GM10847 (cell line): ENCODE measurements around the gene PLEKHM3.

Experiments used
- POLR2A ChIP-seq: IDR thresholded peaks from 2 replicates; pipeline ENCODE4 v1.6.1; 2011; ENCODE audit not compliant: insufficient read length; ENCODE audit errors: extremely low read depth

The PLEKHM3 gene

GRCh38 chr2:207784898-207785297, 240.4 kb downstream of the PLEKHM3 start:
- TF ChIP-seq POLR2A, result no peak

DNA sequence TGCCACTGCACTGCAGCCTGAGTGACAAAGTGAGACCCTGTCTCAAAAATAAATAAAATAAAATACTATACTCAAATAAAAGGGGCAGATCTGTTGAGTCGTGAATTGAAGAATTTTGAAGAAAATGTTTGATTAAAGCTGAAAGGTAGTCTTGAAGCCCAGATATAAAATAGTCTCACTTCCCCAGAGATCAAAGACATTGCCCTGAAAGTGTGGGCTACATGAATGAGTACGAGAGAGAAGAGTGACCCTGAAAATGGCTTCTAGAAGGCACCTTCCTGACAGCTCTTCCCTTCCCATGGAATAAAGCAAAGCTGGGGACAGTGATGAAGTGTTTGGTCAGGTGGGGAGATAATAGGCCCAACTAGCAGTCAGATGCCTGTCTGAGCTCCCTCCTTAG, 241.8 kb downstream of the PLEKHM3 start:
- TF ChIP-seq POLR2A, result no peak

DNA sequence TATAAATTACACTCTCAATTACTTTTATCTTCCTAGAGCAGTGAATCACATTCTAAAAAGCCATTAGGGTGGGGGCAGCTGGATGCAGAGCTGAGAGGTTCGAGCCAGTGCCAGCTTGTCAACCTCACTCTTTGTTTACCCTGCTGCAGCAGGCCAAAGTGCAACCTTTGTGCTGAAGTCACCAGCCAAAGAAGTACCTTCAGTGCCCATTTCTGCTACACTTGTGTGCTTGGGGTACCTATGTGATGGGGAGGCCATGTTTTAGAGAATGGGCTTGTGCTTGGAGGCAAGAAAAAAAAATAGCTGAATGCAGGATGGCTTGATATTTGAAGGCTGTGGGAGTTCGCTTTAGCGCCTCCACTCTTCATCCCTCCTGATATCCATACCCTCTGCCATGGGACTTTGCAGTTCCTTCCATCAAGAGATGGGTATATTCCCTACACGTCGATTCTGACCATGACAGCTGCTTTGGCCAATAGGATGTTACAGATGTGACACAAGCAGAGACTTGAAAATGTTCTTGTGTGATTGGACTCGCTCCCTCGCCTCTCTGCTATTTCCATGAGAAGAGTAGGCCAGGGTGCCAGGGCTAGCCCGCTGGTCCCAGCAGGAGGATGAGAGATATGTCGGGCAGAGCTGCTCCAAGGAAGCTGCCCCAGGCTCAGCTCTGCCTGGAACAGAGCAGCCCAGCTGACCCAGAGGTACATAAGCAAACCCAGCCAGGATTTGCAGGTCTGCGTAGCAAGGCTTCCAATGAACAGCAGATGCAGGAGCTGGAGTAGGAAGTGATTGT, 242.9 kb downstream of the PLEKHM3 start:
- no peak for TF ChIP-seq POLR2A

- TF ChIP-seq POLR2A, result no peak
These were observed 245.8 kb downstream of the PLEKHM3 start for GRCh38 chr2:207779523-207779922.

DNA sequence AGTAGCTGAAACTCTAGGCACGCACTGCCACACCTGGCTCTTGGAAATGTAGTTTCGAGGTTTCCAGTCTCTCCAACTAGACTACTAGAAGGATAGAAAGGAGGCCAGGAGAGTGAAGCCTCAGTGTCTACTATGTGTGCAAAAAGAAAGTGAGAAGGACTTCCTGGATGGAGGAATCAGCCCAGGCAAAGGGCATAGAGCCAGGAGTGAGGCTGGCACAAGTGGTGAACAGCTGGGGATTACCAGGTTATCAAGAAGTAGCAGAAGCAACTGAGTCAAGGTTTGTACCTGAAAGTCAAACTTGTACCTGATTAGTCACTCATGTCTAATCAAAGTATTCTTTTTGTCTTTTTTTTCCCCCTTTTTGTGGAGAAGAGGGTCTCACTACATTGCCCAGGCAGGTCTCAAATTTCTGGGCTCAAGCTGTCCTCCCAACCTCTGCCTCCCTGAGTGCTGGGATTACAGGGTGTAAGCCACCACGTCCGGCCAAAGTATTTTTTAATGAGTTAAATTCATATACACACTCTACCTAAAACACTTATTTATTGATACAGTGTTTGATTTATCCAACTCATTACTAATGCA, 246.9 kb downstream of the PLEKHM3 start:
- TF ChIP-seq POLR2A, result no peak

- TF ChIP-seq POLR2A, result no peak
These were observed 248.2 kb downstream of the PLEKHM3 start for GRCh38 chr2:207777124-207777523.

- no peak for TF ChIP-seq POLR2A
These were observed 249.9 kb downstream of the PLEKHM3 start for GRCh38 chr2:207775473-207775872.

GRCh38 chr2:207772844-207773205, 252.5 kb downstream of the PLEKHM3 start:
- TF ChIP-seq POLR2A, result no peak

GRCh38 chr2:207772081-207772843, 253.1 kb downstream of the PLEKHM3 start:
- no peak for TF ChIP-seq POLR2A

- no peak for TF ChIP-seq POLR2A
These were observed 253.9 kb downstream of the PLEKHM3 start for GRCh38 chr2:207771421-207771820.
